HL-60 (cell line): Measurements from ENCODE around the gene CHD5.

ENCODE experiments used
- CTCF ChIP-seq: IDR thresholded peaks from one replicate; pipeline ENCODE4 v1.5.1; 2011; ENCODE audit warnings: low read length, control low read depth, inconsistent platforms; ENCODE audit not compliant: insufficient read depth
- POLR2AphosphoS5 ChIP-seq: IDR thresholded peaks from 2 replicates; pipeline ENCODE4 v1.6.1; 2012; ENCODE audit warnings: low read depth
- REST ChIP-seq: IDR thresholded peaks from 2 replicates; pipeline ENCODE4 v1.6.1; 2012; ENCODE audit warnings: low read depth; ENCODE audit not compliant: insufficient replicate concordance
- SPI1 ChIP-seq: IDR thresholded peaks from 2 replicates; pipeline ENCODE4 v1.6.1; 2012; ENCODE audit warnings: low read depth, mild to moderate bottlenecking, borderline replicate concordance

- TF ChIP-seq CTCF (no peak), POLR2AphosphoS5 (no peak), REST (no peak), SPI1 (no peak)
Observed at GRCh38 chr1:6175411-6175828, 4.7 kb downstream of the CHD5 start.
